DMS114 treated with DMSO at 0.1 percent for 48 hours (cell line): Measurements from ENCODE around the gene VEGFD.
A peak's percentile ranks its signal among the peaks of the same experiment; 100 is the strongest.

Experiments
- DNase-seq: peaks from one replicate; lab custom pipeline; 2025; ENCODE audit not compliant: unreplicated experiment; lab: John Stamatoyannopoulos, UW

VEGFD gene

DNA sequence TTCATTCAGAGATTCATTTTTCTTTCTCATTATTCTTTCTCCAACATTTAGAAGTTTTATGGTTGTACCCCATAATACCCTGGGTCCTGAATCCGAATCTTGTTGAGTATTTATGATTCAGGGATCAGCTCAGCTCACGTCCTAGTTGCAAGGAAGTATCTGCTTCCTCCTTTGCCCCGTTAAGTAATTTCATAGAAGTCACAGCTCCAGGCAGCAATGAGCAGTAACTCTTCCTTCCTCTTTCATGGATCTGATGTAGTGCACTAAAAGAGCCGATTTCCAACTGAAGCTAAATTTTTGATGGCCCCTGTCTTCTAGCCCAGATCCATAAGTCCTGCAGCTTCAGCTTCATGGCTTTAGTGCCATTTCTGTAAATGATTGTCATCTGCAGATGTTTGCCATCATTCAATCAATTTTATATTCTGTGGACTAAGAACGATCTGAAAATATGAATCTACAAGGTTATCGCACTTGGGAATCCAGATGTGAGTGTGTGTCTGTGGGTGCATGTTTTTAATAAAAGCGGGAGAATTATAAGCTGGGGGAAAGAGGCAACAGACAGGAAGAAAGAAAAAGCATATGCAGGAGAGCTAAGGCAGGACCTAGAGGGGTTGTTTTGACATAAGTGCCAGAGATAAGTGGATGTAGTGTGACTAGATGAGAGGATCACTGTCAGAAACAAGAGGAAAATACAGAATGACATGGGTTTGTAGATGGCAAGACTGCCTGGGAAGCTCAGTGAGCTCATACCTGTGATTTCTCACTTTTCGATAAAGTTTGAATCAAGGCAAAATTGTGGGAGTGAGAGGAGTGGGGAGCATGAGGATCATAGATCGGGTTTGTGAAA is 17.5 kb downstream of the VEGFD start:
- no peak for DNase-seq

DNA sequence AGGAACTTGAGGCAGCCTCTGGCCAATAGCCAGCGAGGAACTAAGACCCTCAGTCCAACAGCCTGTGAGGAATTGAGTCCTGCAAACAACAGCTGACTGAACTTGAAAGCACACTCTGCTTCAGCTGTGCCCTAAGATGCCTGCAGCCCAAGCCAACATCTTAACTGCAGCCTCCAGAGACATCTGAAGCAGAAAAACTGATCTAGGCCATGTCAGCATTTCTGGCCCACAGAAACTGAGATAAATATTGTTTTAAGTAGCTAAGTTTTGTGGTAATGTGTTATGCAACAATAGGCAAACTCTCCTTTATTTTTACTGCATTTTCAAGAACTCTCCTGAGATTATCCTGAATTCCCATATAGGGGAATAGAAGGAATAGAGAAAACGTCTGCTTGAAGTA is 24.5 kb downstream of the VEGFD start:
- no peak for DNase-seq

DNA sequence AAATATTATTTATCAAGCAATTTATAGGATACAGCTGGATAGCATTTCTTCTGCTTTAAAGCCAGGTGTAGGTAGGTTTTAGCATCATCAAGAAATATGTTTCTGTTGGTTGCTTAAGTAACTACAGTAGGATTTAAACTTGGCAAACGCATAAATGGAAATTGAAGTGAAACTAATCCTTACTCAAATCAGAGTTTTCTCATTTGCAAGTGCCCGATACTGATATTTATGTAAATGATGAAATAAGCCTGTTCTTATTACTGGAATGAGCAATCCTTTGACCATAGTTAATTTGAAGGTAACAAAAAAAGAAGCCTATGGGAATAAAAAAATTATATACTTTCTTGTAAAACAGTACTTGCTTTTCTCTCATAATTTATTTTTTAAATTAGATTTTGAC is 25.7 kb downstream of the VEGFD start:
- DNase-seq = no peak

DNA sequence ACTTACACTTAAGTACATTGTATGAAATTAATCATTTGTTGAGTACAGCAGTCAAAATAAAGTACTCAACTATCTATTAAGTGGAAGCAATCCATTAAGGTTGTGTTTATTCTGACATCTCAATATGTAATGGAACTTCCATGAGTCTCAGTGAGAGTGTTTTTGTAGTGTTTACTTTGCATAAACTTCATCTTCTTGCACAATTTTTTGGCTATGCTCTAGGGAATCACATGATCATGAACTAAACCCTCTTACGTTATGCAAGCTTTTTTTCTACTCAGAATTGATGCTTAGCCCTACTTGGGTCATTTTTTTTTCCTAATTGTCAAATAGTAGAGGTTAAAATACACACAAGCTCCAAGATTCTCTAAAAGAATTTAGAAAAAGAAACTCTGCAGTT is 27.8 kb downstream of the VEGFD start:
- DNase-seq = no peak

DNA sequence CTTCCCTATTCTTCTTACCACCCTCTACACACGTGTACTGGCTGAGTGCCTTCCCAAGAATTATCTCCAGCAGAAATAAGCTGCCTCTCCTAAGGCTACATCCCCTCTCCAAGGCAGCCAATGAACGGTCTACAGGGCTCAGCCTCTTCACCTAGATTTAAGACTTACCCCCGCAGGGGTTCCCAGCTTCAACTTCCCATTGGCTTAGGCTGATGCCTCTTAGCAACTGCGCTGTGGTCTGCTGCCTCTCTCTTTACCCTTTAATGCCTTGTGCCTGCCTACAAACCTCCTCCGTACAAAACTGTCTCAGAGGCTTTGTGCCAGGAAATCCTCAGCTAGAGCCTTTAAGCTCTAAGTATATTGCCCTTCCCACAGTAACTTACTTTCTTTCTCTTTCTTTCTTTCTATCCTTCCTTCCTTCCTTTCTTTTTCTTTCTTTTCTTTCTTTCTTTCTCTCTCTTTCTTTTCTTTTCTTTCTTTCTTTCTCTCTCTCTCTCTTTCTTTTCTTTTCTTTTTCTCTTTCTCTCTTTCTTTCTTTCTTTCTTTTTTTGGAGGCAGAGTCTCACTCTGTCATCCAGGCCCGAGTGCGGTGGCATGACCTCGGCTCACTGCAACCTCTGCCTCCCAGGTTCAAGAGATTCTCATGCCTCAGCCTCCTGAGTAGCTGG is 33.8 kb downstream of the VEGFD start:
- DNase-seq = no peak

DNA sequence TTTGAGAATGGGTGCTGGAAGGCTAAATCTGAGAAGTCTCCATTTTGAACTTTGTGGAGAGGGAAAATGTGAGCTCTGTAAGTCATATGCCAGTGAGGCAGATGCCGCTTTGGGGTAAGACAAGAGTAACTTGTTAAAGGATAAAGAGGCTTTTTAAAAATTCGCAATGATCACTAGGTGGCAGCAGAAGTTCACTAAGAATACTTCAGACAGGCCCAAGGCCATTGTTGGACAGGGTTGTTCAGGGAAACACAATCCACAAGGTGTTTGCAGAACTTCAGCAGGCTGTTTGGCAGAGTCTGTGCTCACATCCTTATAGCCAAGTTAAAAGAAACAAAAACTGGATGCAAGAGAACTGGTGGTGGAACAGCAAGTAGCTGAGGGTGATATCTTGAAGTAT is 35.2 kb downstream of the VEGFD start:
- peak; percentile 14 for DNase-seq

DNA sequence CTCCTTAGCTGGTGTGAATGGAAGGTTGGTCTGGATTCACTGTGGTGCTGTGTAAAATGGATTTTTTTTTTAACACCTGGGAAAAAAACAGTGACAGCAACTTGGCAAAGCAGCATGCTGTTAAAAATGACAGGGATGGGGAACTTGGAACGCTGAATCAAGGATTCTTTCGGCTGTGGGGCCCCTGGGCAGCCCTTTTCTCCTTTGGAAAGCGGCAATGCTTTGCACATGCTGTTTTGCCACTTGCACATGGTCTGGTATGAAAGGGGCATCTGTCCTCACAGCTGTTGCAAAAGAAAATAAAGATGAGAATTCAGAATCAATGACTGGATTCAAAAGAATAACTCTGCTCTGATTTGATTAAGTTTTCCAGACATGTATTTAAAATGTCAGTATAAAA is 38.2 kb downstream of the VEGFD start:
- DNase-seq = no peak

DNA sequence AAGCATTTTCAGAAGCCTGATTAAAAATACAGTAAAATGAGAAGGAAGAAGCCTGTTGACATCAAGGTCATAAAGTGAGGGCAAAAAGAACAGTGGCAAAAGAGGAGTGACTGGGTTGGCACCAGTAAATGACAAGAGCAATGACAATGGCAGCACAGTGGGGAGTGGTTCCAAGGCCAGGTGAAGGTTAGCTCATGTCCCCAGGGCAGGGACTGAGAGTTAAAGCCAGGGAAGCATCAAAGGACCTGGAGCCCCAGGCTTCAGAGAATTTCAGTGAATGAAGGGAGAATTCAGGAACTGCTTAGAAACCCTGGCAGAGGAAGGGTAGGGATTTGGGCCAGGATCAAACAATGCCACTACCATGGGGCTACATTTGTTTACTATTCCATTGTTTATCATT is 40.1 kb downstream of the VEGFD start:
- DNase-seq = no peak

DNA sequence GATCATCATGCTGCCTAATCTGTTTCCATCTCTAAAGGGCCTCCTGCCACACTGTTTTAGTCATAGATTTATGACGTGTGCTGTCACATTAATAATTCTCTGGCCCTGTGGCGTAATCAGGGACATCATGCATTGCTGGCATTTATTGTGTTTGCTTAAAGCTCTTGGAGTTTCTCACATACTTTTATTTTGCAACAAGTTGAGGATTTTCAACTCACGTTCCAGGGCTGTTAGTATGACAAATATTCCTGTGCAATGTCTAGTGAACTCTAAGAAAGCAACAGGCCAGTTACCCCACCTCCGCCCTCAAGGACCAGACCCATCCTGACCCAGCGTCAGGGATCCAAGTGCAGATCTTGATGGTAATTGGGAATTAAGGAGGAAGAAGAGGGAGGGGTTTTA is 41.1 kb downstream of the VEGFD start:
- no peak for DNase-seq

DNA sequence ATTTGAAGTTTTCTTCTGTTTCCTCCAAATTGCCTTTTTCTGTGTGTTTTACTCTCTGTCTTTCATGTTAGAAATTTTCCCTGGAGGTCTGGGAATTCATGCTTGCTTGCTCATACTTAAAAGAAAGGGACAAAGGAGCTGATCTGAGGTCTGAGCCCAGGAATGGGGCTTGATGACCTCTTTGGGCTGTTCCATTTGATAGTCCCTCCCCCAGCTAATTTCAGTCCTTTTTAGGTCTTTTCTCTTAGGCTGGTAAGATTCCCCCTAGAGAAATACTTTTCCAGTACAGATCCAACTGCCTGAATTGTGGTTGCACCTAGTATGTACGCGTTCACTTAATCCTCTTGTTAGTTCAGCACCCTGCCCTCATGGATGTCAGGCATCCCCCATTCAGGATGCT is 43.3 kb downstream of the VEGFD start:
- no peak for DNase-seq

DNA sequence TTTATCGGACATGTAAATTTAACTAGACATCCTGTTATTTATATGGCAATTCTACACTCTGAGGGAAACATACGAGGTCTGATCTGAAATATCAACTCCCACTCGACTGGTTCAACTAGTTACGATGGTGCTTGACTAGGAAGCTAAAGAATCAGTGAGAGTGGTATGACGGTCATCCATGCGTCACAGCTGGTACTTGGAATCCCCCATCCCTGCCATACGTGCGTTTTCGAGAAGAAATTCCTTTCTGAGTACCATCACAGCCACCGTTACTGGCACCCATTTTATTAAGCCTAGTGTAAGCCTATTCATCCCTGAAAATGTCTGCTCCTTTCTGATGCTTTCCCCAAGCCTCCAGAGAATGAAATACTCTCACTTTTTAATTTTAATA is 48.2 kb downstream of the VEGFD start:
- DNase-seq = peak; percentile 14

DNA sequence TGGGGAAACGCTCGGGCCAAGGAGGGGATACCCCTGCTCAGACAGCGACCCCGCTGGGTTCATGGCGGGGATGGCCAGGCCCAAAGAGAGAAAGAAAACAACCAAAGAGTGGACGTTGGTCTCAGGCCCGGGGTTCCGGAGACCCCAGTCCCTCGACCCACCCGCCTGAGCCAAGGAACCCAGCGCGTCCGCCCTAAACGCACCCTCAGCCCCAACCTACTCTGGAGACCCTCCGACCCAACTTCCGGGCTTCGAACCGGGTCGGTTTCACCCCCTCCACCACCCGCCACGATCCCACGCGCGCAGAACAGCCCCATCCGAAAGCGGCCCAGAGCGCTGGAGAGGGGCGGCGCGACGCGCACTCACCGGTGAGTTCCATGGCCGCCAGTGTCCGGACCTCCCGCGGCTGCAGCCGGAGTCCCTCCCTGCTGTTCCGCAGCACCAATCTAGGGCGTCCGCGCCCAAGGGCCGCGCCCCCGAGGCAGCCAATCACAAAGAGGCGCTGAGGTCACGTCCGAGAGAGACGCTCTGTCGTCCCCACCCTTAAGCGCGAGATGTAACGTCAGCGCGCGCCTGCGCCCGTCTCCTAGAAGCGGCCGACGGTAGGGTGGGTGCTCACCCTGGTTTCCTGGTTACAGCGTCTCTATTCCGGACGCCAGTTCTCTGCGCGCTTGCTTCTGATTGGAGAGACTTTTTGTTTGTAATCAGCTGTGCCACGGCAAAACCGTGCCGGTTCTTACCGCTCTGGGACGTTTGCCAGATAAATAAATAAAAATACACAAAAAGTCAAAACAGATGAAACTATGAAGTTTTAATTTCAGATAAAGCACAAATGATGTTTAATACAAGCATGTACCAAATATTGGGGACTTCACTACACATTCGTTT is 48.8 kb downstream of the VEGFD start, which contains the start of gene PIGA:
PIGA (minus strand) TSS at position 389 of the 888 bp plus-strand sequence. CDS start 3,593 bp downstream, outside the sequence.
- peak; percentile 95 for DNase-seq

DNA sequence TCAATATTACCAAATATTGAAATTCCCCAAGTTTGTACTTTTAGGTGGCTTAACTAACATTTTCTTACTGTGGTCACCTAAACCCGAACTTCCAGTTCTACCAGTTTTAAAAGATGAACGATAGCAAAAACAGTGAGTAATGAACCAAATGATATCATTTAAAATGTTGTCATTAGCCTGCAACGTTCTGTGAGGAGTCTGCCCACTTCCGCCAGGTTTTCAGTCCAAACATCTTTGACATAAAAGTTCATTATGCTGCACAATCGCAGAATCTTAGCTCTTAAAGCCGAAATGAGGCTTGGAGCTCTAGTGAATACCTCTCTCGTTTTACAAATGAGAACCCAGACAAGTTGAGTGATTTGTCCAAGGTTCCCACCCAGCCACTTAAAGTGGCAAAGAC is 49.7 kb downstream of the VEGFD start:
- no peak for DNase-seq

DNA sequence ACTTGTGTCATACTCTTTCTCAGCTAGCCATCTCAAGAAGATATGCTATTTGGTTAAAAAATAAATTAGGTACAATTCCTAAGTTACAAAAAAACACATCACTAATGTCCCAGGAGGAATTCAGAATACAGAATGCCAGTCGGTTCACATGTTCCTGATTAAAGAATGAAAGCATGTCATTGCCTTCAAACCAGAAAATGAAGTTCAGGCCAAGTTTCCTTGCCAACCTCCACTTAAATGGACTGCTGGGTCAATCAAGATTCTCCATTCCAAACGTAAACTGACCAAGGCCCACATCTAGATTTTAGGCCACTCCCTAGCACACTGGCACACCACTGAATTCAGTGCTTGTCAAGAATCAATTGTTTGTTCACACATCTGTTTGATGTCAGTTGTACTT is 55.4 kb downstream of the VEGFD start:
- DNase-seq = no peak

DNA sequence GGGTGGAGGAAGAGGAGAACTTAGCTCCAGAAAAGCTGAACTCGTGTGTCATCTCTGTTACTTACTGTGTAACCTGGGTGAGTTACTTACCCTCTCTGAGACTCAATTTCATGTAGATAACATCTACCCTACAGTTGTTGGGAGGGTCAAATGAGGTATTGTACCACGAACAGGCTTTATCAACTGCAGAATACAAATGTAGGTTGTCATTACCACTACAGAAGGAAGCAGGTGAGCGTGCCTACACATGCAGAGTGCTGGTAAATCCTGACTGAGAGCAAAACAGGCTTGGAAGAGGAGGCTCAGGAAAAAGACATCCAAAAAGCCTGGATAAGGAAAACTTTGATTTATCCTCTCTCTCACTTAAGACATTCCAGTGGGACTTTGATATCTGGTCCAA is 56.1 kb downstream of the VEGFD start:
- no peak for DNase-seq

DNA sequence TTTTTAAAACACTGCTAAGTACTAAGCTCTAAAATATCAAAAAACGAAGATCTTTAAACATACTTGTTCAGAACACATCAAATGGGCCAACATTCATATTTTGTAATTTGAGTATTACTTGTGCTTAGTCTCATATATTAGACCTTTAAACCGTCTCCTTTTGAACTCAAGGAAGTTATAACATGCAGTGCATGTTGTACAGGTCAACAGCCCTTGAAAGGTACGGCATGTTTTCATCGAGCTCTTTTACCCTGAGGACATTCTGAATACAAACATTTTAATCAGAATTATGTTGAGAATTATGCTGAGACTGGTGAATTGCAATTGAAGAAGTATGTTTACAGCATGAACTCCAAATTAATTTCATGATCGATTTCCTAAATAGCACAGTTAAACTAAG is 61.7 kb downstream of the VEGFD start:
- DNase-seq = no peak

DNA sequence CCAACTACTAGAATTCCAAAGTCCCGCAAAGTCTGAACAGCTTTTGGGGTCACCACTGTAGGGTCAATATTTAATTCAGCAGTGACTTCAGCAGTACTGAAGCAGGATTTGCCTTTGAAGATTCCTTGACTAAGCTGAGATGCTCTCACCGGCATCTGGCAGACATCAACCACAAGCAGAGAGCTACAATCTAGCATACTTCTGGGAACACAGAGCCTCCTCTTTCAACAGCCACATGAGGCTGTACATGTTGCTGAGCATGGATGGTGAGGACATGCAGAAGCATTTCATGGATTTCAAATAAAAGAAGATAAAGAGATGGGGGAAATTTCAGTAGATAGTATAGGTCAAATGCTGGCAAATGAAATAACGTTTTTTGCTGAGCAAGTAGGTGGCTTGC is 62.1 kb downstream of the VEGFD start:
- DNase-seq = no peak

DNA sequence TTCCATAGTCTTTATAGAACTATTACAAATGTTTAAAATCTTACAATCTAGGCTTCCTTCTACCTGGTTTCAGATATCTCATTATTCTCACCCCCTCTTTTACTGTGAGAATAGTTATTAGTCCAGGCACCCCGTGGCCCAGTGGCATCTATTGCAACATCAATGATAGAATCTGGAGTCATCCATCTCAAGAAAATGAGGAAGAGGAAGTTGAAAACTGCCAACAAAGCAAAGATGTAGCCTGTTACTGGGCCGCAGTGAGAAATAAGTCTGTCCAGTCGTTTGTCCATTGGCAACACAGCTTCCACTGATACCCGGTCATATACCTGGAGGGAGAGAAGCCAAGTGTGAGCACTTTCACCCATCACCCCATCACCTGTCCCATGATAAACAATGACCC is 62.8 kb downstream of the VEGFD start:
- DNase-seq = no peak

DNA sequence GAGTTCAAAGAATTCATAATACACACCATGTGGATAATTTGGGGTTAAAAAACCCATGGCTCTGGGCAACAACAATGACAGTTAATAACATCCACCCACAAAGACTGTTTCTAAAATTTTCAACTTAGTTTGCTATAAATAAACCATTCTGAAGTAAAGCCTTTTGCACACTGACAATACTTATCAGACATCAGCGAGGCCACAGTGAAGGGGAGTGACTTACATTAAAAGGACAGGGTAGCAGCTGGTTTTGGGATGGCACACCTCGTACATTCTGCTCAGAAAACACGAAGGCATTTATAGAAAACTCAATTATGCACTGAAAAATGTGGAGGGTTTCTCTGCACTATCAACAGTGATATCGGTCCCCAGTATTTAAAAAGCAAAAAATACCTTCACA is 63.9 kb downstream of the VEGFD start:
- no peak for DNase-seq

DNA sequence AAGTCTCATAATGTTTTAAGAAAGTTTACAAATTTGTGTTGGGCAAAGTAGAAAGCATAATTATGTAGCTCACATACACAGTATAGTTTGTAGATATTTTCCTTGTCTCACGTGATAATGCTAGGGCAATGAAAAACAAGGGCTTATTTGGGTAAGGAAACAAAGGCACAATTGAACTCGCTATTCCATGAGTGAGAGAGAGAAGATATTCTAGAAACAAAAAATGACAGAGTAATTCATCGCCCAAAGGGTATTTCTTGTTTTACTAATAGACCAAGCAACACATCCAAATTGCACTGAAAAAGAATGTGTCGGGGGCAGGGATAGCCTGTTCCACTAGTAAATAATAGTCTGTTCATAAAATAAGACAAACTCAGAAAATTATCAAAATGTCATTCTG is 65.1 kb downstream of the VEGFD start:
- DNase-seq = no peak

DNA sequence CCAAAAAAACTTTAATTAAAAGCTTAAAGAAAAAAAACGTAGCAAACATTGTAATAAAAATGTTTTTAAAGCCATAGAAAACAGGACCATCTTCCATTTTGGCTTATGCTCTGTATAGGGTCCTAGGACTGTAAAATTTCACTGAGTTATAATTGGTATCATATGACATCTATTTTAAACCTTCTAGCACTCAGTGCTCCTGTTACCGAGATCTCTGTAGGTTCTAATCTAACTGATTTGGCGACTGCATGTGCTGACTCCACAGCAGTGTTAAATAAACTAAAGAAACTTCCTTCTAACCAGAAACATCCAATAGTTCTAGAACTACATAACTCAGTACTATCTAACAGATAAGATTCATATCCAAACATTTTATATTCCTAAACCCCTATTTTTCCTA is 68.7 kb downstream of the VEGFD start, which contains the start of gene ASB11:
ASB11 (minus strand) TSS at position 132 of the 400 bp plus-strand sequence; CDS start at position 97, 35 bp downstream.
- no peak for DNase-seq
